SIG-M5 treated with dmso at 0.1 percent for 504 hours (cell line): Measurements from ENCODE around the gene RABGAP1.

Source experiments
- DNase-seq: peaks from one replicate; lab custom pipeline; 2025; ENCODE audit not compliant: unreplicated experiment; lab: John Stamatoyannopoulos, UW

Gene RABGAP1

DNA sequence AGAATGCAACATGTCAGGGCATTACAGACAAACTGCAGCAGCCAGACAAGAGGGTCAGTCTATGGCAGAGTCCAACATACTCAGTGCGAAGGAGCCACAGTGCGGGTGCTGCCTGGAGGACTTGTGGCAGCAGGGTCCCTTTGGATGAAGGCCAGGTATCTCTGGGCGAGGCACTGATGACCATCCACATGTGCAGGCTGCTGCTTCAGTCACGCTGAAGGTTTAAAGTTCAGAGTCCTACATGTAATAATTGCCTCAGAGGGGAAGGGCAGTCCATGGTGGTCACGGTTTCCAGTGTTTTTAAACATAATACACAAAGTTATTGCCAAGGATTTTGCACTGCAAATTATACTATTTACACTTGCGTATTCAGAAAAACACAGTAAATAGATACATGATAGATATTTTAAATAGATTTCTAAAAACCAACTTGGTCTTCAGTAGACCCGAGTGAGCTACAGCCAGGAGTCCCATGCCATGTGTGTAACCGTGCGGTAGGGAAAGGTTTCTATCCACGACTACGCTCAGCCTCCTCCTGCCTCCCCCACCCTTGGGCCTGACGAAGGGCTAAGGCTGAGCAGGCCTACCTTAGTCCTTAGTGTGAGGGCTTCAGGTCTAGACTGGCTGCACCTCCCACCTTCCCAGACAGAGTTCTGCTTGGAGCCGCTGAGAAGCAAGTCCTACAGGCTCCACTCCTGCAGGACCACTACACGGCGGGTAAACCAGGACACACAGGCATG, 168.9 kb downstream of the RABGAP1 start:
- DNase-seq, result no peak

DNA sequence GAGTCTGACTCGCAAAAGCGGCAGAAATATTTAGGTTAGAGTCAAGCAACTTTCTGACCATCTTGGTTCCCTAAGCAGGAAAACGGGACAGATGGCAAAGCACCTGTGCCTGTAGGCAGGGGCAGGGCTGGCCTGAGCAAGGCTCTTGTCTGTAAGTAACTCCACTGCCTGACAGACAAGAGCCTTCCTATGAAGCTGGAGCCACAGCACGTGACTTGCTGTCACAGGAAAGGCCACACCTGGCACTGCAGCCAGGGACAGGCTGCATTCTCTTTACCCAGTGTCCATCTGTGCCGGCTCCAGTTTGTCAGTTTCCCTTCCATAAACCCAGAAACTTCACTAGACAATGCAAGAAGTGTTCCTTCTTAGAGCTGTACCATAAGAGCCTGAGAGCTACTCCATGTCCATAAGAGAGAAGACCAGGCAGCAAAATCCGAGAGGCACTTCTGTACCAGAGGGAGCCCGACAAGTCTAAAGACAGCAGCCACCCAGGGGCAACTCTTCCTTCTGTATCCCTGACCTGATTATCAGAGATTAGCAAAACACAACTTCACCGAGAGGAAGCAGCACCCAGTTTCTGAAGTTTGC, 170.7 kb downstream of the RABGAP1 start:
- no peak for DNase-seq

DNA sequence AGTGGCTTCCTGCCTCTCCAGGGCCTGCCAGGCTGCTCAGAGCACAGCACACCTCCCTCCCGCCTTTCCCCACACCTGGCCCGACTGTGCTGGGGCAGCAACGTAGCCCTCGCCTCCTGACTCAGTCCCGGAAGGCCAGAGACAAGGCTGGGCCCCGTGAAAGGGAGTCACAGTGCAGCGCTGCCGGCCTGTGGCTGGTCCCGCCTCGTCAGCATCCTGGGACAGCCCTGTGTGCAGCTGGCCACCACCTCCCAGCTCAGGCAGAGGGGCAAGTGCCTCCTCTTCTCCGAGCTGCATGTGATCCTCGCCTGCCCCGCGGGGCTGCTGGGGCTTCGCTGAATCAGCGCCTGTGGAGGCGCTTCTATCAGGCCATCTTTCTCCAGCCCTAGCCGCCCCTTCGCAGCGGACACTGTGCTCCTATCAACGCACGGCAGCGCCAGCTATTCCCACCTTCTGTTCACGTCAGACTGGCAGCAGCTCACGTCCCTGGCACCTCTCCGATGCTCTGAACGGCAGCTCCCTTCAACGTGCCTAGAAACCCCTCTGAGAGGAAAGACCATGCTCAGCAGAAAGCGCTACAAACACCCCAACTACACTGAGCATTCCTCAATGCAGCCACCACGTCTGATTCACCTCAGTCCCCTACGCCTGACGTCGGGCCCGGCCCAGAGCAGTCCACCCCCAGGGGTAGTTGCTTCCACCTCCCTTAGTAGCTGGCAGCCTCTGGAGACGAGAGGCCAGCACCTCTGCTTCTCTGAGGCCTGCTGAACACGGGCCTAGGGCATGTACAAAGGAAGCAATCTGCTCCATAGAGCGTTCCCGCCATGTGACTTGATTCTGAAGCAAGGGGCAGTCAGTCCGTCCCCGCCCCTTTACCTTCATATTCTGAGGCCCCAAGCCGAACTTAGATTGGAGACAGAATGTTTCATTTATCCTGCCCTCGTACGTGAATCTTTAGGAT, 171.5 kb downstream of the RABGAP1 start:
- no peak for DNase-seq

DNA sequence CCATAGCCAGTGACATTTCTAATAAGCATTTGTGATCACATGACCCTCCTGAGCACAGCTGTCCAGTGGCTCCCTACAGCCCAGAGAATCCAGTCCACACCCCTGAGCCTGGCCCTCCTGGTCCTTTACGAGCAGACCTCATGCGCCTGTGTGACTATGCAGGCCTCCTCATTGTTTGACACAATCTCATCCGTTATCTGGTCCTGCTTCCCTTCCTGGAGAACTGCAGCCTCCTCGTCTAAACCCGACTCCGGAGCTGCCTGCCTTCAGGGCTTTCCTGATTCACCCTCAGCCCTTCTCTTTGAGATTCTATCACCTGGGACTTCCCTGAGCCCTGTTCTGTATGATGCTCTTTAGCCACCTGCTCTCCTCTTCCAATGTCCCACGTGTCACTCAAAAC, 172.4 kb downstream of the RABGAP1 start:
- DNase-seq, result no peak

DNA sequence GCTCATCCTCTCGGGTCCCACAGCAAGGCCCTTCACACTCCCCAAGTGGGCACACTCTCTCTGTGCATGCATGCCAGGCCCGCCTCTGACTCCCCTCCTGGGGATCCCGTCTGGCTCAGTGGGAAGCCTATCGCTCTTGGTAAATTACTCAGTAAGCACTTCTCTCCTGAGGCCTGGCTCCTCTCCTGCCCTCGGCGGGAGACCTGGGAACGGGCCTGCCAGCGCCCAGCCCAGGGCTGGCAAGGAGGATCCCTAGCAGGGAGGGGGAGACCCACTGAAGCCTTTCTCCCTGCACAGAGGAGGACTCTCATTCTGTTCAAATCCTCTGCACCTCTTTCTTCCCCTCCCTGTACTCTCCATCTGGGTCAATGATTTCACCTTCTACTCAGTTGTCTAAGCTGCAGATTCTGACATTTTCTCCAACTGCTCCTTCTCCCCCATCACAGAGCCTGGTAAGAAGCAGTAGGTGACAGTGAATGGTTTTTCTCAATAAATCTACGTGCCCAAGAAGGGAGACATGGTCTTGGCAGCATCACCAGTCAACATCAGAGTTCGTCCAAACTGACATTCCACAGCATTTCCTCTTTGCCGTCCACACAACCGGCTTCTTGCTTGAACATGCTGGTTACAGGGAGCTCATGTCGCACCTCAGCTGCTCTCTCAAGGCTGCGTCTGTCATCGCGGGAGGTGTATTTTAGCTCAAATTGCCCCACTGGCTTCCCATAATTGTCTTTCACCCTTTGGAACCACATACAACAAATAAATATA, 174.5 kb downstream of the RABGAP1 start:
- no peak for DNase-seq

DNA sequence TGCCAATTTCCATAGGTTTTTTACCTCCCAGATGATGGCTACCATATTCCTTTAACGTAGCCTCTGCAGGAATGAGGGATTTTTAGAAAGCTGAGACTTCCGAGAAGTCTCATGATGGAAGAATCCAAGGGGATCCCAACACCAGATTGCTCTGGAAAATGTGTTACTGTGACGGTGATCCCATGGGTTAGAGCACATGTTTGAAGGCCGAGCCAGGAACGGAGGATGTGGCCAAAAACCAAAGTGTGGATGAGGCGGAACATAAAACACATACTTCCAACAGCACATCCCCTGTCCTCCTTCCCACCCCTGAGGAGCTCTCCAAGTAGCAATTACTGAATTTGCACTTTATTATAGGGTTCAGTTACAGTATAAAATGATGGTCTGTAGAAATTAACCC, 175.2 kb downstream of the RABGAP1 start:
- no peak for DNase-seq

DNA sequence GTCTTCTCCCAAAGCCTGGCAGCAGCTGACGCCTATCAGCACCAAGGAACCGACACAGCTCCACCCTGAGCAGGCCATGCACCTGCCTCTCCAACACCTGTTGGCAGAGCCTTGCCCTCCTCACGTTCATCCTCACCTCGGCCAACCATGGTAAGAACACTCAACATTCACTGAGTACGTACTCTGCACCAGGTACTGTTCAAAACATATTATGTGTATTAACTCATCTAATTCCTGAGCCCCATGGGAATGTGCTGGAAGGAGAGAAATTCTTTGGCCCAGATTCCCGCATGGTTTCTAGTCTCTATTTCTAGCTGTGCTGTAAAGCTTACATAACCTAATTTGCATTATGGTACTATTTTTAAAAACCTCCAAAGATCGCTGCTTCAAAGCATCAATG, 178.7 kb downstream of the RABGAP1 start:
- DNase-seq, result no peak

DNA sequence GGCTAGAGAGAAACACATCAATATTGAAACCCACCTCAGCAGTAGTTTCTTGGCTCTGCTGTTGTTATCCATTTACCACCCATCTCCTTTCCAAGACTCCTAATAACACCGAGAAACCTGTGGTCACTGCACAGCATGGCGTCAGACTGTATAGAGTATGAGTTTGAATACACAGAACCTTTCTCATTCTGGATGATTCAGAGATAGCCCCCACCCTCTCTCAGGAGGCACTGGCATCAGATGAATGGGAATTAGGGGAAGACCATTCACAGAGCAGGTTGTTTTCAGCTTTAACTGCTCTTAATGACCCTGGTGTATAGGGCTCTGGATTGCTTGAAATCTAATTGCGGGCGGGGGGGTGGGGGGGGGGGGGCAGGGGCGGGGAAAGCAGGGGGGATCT, 179.3 kb downstream of the RABGAP1 start:
- DNase-seq, result no peak

DNA sequence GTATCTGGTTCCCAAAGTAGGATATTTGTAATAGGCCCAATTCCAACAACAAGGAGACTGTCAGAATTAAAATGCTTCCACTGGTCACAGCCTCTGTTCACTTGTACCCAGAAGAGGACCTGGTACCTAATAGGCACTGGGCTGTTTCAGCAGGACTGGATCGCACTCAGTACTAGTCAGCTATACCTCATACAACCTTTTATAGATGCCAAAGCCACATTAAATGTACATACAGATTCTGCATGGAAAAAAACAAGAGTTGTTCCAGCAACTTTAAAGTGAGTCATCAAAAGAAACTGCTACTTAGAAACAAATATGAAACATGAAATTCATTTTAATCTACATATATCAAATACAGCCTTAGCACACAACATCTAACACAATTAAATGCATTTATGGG, 180.1 kb downstream of the RABGAP1 start:
- DNase-seq, result no peak

DNA sequence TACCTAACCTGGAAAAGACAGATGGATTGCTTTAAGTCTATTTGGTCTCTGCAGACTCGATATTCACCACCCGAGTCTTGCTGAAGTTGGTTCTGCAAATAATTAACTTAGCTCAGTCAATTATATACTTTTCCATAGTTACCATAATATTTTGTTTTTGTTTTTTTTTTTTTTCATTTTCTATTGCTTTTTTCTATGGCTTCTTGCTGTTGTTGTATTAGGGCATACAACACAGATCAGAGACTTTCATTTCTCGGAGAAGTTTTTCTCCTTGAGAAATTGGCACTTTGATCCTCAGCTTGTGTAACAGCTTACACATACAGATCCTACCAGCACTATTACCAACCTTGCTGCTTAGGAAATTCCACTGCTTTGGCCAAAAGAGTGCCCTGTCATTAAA, 180.6 kb downstream of the RABGAP1 start:
- DNase-seq, result no peak

DNA sequence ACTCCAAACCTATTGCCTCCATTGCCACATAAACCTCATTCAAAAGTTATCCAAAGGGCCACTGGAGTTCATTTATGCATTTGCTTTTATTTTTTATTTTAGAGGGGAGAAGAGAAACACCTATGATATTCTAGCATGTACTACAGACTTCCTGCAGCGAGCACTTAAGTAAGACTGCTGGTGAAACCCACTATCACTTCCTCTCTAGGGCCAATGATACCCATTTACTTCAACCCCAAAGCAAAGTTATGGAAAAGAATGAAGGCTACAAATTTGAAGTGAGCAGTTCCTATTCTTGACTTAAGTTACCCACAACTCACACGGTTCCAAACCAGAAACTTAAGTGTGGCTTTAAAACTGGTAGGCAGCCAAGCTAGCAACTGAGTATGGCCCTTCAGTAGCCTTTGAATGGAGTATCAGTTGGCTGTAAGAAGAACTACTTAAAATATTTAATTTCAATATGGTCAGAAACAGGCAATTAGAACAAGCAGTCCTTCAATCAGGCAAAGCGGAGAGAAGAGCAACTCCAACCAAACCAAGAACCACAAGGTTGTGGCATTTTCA, 186.8 kb downstream of the RABGAP1 start:
- peak; percentile 25 for DNase-seq

DNA sequence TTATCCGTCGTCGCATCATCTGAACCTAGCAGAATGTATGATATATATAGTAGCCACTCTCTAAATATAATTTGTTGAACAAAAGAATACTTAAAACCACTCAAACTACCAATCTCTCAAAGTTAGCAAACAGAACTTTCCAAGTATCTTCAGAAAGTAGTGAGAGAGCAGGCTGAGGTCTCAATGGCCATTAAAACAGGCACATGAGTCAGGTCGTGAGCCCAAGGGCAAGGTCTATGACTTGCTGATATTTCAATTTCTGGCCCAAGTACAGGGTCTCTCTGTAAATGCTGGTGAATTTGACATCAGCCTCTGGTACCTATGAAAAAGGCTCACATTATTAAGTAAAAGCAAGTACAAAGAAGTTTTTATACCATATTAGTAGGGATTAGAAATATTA, 187.8 kb downstream of the RABGAP1 start:
- DNase-seq, result no peak

DNA sequence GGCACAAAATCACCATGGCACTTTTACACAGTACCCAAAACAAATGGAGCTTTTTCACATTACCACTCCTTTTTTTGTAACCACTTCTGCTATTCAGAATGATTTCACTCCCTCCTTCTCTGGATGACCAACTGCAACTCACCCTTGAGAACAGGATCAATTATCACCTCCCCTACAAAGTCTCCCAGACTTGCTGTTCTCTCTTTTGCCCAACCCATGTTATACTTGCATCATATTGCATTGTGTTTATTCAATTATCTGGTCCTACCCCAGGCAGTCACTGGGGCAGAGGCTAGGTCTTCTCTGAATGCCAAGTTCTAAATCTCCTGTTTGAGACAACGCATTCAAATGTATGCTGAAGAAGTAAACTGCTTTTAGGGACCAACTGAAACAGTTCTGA, 188.6 kb downstream of the RABGAP1 start:
- no peak for DNase-seq

DNA sequence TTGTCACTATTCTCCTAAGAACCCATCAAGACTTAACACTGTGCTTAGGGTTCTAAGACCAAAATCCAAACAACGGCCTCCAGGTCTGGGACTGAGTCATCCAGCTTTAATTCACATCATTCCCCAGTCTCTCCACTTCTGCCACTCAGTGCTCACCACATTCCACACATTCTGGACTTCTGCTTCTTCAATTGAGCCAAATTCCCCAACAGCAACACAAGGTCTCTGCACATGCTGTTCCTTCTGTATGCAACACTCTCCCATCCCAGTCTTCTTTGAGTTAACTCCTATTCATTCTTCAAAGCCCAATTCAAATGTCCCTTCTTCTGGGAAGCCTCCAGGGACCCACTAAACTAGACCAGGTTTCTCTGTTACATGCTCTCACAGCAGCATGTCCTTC, 190.4 kb downstream of the RABGAP1 start:
- DNase-seq, result no peak

DNA sequence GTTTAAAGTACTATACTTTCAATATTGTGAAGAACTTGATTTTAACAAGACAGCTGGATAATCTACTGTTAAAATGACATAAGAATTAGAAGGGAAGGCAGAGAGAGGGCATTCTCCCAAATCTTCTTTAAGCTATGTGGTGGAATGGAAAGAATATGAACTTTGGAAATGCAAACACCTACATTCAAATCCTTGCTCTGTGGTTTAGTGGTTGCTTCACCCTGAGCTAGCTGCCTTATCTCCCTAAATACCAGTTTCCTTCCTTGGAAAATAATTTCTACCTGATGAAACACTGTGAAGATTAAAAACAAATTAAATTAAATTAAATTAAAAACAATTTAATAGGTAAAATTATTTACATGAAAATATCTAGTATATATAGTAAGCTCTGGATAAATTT, 191.2 kb downstream of the RABGAP1 start:
- no peak for DNase-seq

DNA sequence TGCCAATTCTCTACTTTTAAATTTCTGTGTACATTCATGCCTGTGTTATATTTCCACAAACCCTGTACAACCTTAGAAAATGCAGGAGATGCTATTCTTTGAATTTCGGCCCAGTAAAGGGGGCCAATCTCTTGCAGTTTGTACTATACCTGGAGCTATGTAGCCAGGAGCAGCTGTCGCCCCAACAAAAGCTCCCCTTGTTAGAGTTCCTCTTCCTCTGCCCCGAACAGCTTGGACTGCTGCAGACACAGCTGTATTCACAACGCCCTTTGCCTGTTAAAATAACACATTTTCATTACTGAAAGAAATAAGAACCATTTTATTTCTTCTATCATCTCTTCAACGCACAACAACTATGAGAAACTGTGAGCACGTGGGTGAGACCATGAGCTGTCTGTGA, 191.9 kb downstream of the RABGAP1 start:
- DNase-seq, result no peak

DNA sequence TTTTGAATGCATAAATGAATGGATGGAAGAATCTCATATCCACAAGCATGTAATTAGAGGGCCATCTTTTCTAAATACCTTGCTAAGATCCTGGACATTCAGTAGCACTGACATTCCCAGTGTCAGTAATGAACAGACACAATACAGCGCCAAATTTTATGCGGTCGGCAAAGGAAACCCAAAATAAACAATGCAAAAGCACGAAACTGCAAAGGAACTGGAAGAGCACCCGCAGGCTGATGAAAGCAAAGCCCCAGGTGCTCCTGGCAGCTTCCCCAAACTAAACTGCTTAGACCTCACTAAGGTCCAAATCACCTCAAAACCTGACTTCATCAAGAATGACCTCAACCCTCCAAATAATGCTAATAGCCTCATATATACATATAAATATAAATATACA, 194.6 kb downstream of the RABGAP1 start:
- DNase-seq, result no peak

DNA sequence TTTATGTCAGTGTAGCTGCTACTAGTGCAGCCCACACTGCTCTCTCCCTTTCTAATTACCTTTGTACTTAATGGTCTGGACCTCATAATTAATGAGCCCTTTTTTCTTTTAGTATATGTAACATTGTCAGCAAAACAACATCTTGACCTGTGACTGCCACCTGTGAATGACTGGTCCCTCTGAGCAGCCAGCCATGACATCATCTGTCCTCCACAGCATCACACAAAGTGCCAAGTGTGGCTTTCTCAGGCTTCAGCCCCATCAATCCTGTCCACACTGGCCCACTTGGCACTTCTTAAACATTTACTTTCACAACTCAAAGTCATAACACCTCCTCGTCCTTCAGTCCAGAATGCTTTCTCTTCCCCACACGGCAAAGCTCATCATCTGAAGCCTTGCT, 197.3 kb downstream of the RABGAP1 start:
- no peak for DNase-seq

DNA sequence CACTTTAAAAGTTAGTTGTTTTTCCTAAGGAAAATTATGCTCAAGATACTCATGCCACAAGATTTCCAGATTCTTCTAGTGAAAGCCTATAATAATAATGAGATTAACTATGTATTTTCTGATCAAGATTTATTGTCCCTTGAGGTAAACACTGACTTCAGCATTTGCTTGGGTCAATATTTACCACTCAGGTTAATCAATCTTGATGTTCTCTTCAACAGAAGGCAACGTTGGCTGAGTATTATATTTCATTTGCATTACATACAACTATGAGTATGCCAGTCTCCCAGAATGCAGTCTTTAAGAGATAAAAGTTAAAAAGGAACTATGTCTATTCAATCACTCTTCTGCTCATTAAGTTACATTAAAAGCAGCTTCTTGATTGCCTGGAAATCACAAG, 208.2 kb downstream of the RABGAP1 start:
- no peak for DNase-seq

DNA sequence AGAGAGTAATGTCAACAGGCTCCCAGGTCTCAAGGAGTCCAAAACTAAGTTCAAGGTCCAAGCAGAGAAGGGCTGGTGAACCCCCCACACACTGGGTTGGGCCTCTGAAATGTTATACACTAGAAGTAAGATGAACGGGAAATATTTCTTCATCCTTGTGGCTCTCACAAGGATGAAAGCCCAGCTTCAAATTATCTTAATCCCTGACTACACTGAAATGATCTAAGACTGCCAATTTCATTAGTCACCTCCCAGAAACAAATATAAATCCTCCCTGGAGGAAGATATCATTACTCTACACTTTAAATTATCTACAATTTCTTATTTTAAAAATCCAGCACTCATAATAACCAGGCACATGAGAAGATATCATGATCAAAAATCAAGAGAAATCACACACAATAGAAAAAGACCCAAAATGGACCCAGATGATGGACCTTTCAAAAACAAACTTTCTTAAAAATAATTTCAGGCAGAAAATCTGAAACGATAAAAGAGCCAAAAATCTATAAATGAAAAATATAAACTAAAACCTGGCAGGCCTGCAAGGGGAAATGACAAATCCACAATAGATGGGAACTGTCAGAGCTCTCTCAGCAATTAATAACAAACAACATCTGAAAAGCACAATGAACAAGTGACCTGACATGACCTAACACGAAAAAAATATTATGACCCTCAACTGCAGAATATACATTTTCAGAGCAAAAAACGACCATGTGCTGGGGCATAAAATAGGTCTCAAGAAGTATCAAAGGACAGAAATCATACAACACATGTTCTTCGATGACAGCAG, 210.1 kb downstream of the RABGAP1 start:
- no peak for DNase-seq
